Right ventricle myocardium inferior (tissue), 1 donor: Measurements from ENCODE around the gene FAM228A. TPM values are rescaled to one million over a fixed set of nuclear protein-coding genes. Genes with fewer than 3 reads are reported as not detected.

Experiments used
- ATAC-seq: fragments of 200-7000 bp; cut with Tn5 transposase; one replicate; pipeline ENCODE4 v1.9.1; 2020; ENCODE audit warnings: mild to moderate bottlenecking, moderate library complexity
- DNase-seq: peaks from one replicate; pipeline ENCODE4 v3.0.0; 2021; ENCODE audit errors: missing footprints
- intact Hi-C: fragments of 100-400 bp; cut with DNase I; formaldehyde crosslinking; loops from one replicate; pipeline ENCODE4 v1.11.0; 2022
- total RNA-seq: library from RNA; stranded (reverse); fragmentation: NEBNext Ultra II Directional; extraction: Animal tissue kit (Norgen Biotek cat#: 25700); gene quantifications from one replicate; pipeline ENCODE4 v1.2.1, GENCODE V29; 2021
- donor health status: DM: no; HTN: yes; CAD: no; lungs with severe emphysema.

Gene FAM228A
- total RNA-seq, 1 donor from 2014 or later = 0.22 TPM

- no peak for DNase-seq
- intact Hi-C loops = no loop called here
- ATAC-seq = no peak
Measured at GRCh38 chr2:24214880-24215279, 40.0 kb downstream of the FAM228A start.

- DNase-seq = no peak
- no peak for ATAC-seq
- intact Hi-C loops = no loop called here
Measured at GRCh38 chr2:24220554-24221291, 45.9 kb downstream of the FAM228A start.

- intact Hi-C loops = no loop called here
- no peak for DNase-seq
- ATAC-seq = no peak
Measured at GRCh38 chr2:24221343-24222050, 46.6 kb downstream of the FAM228A start.

GRCh38 chr2:24222946-24223345 is 48.1 kb downstream of the FAM228A start:
- intact Hi-C loops = no loop called here
- DNase-seq = no peak
- ATAC-seq = no peak

- ATAC-seq (no peak), DNase-seq (no peak)
- intact Hi-C loops = loop anchor here (5.0 kb wide), 1 partner anchor 157 kb away; no protein-coding TSS in a partner anchor
Measured at GRCh38 chr2:24225499-24226242, 50.8 kb downstream of the FAM228A start.

GRCh38 chr2:24228470-24228869 is 53.6 kb downstream of the FAM228A start:
- ATAC-seq (no peak), DNase-seq (no peak)
- intact Hi-C loops = loop anchor here (5.0 kb wide), 1 partner anchor 154 kb away; no protein-coding TSS in a partner anchor

- no peak for DNase-seq
- intact Hi-C loops = no loop called here
- no peak for ATAC-seq
Measured at GRCh38 chr2:24231461-24231881, 56.6 kb downstream of the FAM228A start.

- intact Hi-C loops = no loop called here
- DNase-seq (no peak), ATAC-seq (no peak)
Measured at GRCh38 chr2:24233321-24233720, 58.5 kb downstream of the FAM228A start.

GRCh38 chr2:24237313-24237712 is 62.5 kb downstream of the FAM228A start:
- DNase-seq (no peak), ATAC-seq (no peak)
- intact Hi-C loops = no loop called here

GRCh38 chr2:24238158-24238557 is 63.3 kb downstream of the FAM228A start:
- intact Hi-C loops = no loop called here
- DNase-seq (no peak), ATAC-seq (no peak)

- DNase-seq = no peak
- intact Hi-C loops = no loop called here
- ATAC-seq = no peak
Measured at GRCh38 chr2:24239553-24239952, 64.7 kb downstream of the FAM228A start.

Other genes starting within 250 kb of the FAM228A start
- 6.9 TPM for gene ATAD2B, start 247.9 kb upstream of the FAM228A start, total RNA-seq
- gene UBXN2A, start 234.6 kb upstream of the FAM228A start, total RNA-seq = 21.2 TPM
- gene MFSD2B, start 165.0 kb upstream of the FAM228A start, total RNA-seq = not detected
- gene WDCP, start 127.7 kb upstream of the FAM228A start, total RNA-seq = 8.1 TPM
- gene FKBP1B, start 125.3 kb upstream of the FAM228A start, total RNA-seq = 3.1 TPM
- gene SF3B6, start 98.7 kb upstream of the FAM228A start, total RNA-seq = 53.7 TPM
- 17.2 TPM for gene TP53I3, start 90.2 kb upstream of the FAM228A start, total RNA-seq
- 0.32 TPM for gene PFN4, start 51.7 kb upstream of the FAM228A start, total RNA-seq
- 21.8 TPM for gene FAM228B, start 51.6 kb upstream of the FAM228A start, total RNA-seq
- gene ITSN2, start 185.5 kb downstream of the FAM228A start, total RNA-seq = 41.3 TPM